GM23338 (cell line): Measurements from ENCODE around the gene MET. TPM values are rescaled to one million over a fixed set of nuclear protein-coding genes. Genes with fewer than 3 reads are reported as not detected.

ENCODE experiments used
- ATAC-seq: fragments of 200-7000 bp; cut with Tn5 transposase; 3 replicates; pipeline ENCODE4 v1.9.1; 2020
- DNase-seq: peaks from one replicate; pipeline ENCODE4 v3.0.0-alpha.2; 2015; ENCODE audit warnings: low spot score
- H2AFZ ChIP-seq: fragments of 200-600 bp; sonication (generic); 2 replicates; pipeline ENCODE4 v1.8.0; 2016; ENCODE audit warnings: antibody characterized with exemption, mild to moderate bottlenecking, moderate library complexity
- H3F3A ChIP-seq: fragments of 200-600 bp; sonication (generic); replicated peaks from 2 replicates; pipeline ENCODE4 v1.8.0; 2017; ENCODE audit warnings: antibody characterized with exemption, mixed run types, low read depth
- H3K27ac ChIP-seq: fragments of 200-600 bp; sonication (generic); 2 replicates; pipeline ENCODE4 v1.6.1; 2016; ENCODE audit warnings: low read depth
- H3K27me3 ChIP-seq: fragments of 200-600 bp; sonication (generic); 2 replicates; pipeline ENCODE4 v1.8.0; 2016; ENCODE audit warnings: mild to moderate bottlenecking, mixed run types, moderate library complexity; ENCODE audit not compliant: insufficient read depth
- H3K36me3 ChIP-seq: fragments of 200-600 bp; sonication (generic); 2 replicates; pipeline ENCODE4 v1.8.0; 2016; ENCODE audit warnings: mild to moderate bottlenecking; ENCODE audit not compliant: insufficient read depth
- H3K4me1 ChIP-seq: fragments of 200-600 bp; sonication (generic); 2 replicates; pipeline ENCODE4 v1.8.0; 2016; ENCODE audit warnings: mild to moderate bottlenecking, moderate library complexity; ENCODE audit not compliant: insufficient read depth
- H3K4me2 ChIP-seq: fragments of 200-600 bp; sonication (generic); 2 replicates; pipeline ENCODE4 v1.7.1; 2017; ENCODE audit warnings: mixed run types
- H3K4me3 ChIP-seq: fragments of 200-600 bp; sonication (generic); 2 replicates; pipeline ENCODE4 v1.6.1; 2016; ENCODE audit warnings: mixed run types
- H3K79me2 ChIP-seq: fragments of 200-600 bp; sonication (generic); replicated peaks from 2 replicates; pipeline ENCODE4 v1.8.0; 2017; ENCODE audit warnings: mild to moderate bottlenecking; ENCODE audit not compliant: insufficient read depth
- H3K9me2 ChIP-seq: fragments of 200-600 bp; sonication (generic); 2 replicates; pipeline ENCODE4 v1.8.0; 2017; ENCODE audit not compliant: insufficient read depth
- H4K20me1 ChIP-seq: fragments of 200-600 bp; sonication (generic); replicated peaks from 2 replicates; pipeline ENCODE4 v1.8.0; 2017; ENCODE audit warnings: mild to moderate bottlenecking; ENCODE audit not compliant: insufficient read depth
- H3K27ac Mint-ChIP-seq: 2 replicates; pipeline ENCODE4 v1.8.0; 2020; ENCODE audit warnings: inconsistent platforms, mild to moderate bottlenecking, moderate library complexity, mixed read lengths
- H3K27me3 Mint-ChIP-seq: 3 replicates; pipeline ENCODE4 v1.8.0; 2022; ENCODE audit warnings: low read depth, mild to moderate bottlenecking, moderate library complexity, mixed read lengths, inconsistent platforms; ENCODE audit not compliant: insufficient read depth, poor library complexity
- H3K36me3 Mint-ChIP-seq: 3 replicates; pipeline ENCODE4 v1.8.0; 2021; ENCODE audit warnings: low read depth, mild to moderate bottlenecking, inconsistent platforms, moderate library complexity, mixed read lengths
- H3K4me1 Mint-ChIP-seq: 3 replicates; pipeline ENCODE4 v1.8.0; 2020; ENCODE audit warnings: mild to moderate bottlenecking, inconsistent platforms, mixed read lengths
- H3K4me3 Mint-ChIP-seq: 3 replicates; pipeline ENCODE4 v1.8.0; 2021; ENCODE audit warnings: moderate library complexity, mild to moderate bottlenecking, inconsistent platforms, mixed read lengths
- H3K9me3 Mint-ChIP-seq: 3 replicates; pipeline ENCODE4 v1.8.0; 2020; ENCODE audit warnings: moderate library complexity, mild to moderate bottlenecking, inconsistent platforms, mixed read lengths
- CREB1 ChIP-seq: fragments of 250-450 bp; sonication (Bioruptor Pico); IDR thresholded peaks from 2 replicates; pipeline ENCODE4 v1.5.0; 2020; ENCODE audit warnings: low read depth, mild to moderate bottlenecking, moderate library complexity
- CTCF ChIP-seq, 2 experiments: fragments of 200-600 bp in 1 of 2; sonication (generic) in 1 of 2; conservative IDR thresholded peaks; 2 replicates each; pipeline versions ENCODE4 v1.5.1 to v1.6.1; 2016 to 2017; ENCODE audit warnings: antibody characterized with exemption in 2 of 2, low read depth in 2 of 2, mild to moderate bottlenecking in 2 of 2, moderate library complexity in 1 of 2
- ETS1 ChIP-seq: IDR thresholded peaks from 2 replicates; pipeline ENCODE4 v1.6.1; 2016; ENCODE audit warnings: antibody characterized with exemption
- EZH2 ChIP-seq: fragments of 200-600 bp; sonication (generic); IDR thresholded peaks from one replicate; pipeline ENCODE4 v1.8.0; 2017; ENCODE audit warnings: antibody characterized with exemption, mild to moderate bottlenecking, low read depth; ENCODE audit not compliant: unreplicated experiment
- EZH2phosphoT487 ChIP-seq: fragments of 200-600 bp; sonication (generic); IDR thresholded peaks from one replicate; pipeline ENCODE4 v1.8.1; 2018; ENCODE audit warnings: antibody characterized with exemption; ENCODE audit not compliant: unreplicated experiment
- JUNB ChIP-seq: IDR thresholded peaks from one replicate; pipeline ENCODE4 v1.6.1; 2016; ENCODE audit warnings: antibody characterized with exemption; ENCODE audit not compliant: unreplicated experiment
- NANOG ChIP-seq: IDR thresholded peaks from 2 replicates; pipeline ENCODE4 v1.6.1; 2016; ENCODE audit warnings: antibody characterized with exemption, borderline replicate concordance
- POLR2AphosphoS5 ChIP-seq: IDR thresholded peaks from 2 replicates; pipeline ENCODE4 v1.6.1; 2016; ENCODE audit warnings: antibody characterized with exemption, low read depth
- REST ChIP-seq: IDR thresholded peaks from one replicate; pipeline ENCODE4 v1.6.1; 2018; ENCODE audit warnings: antibody characterized with exemption; ENCODE audit not compliant: unreplicated experiment
- STAT1 ChIP-seq: IDR thresholded peaks from one replicate; pipeline ENCODE4 v1.6.1; 2016; ENCODE audit warnings: antibody characterized with exemption; ENCODE audit not compliant: unreplicated experiment
- ZNF114 ChIP-seq: fragments of 250-450 bp; sonication (Bioruptor Pico); IDR thresholded peaks from 2 replicates; pipeline ENCODE4 v1.5.0; 2020; ENCODE audit warnings: mild to moderate bottlenecking, moderate library complexity
- ZNF331 ChIP-seq: fragments of 250-450 bp; sonication (Bioruptor Pico); IDR thresholded peaks from 2 replicates; pipeline ENCODE4 v1.5.0; 2020; ENCODE audit warnings: low read depth, mild to moderate bottlenecking, moderate library complexity
- ZNF462 ChIP-seq: fragments of 250-450 bp; sonication (Bioruptor Pico); IDR thresholded peaks from 2 replicates; pipeline ENCODE4 v1.5.0; 2020; ENCODE audit warnings: mild to moderate bottlenecking, moderate library complexity
- polyA plus RNA-seq: library from polyadenylated mRNA; unstranded; fragments of >200 nt; fragmentation: Nextera tagmentation; extraction: Ambion mirVana; gene quantifications from 2 replicates; pipeline ENCODE4 v1.2.1, GENCODE V29; 2016
- total RNA-seq: library from RNA; depleted of rRNA; stranded (reverse); fragments of >200 nt; shearing (Covaris generic); gene quantifications from 2 replicates; pipeline ENCODE4 v1.2.3, GENCODE V29; 2014

The MET gene
- total and polyA plus RNA-seq, 2 experiments from 2014 or later = 4.8 to 23.1 TPM

GRCh38 chr7:116709336-116709735 lies 37.3 kb downstream of the MET start:
- Histone ChIP-seq H3K4me2 (no peak overlapping the region), H3K27me3 (no peaks in the 10 kb centered on the region), H3K4me3 (no peak overlapping the region), H3K79me2 (no peaks in the 10 kb centered on the region), H3K9me2 (0 out of 2 replicates have a peak, but pooled peaks cover 5% of the 10 kb centered on the region), H3K4me1 (peaks cover 33% of the 10 kb centered on the region), H3K27ac (no peak overlapping the region), H3K36me3 (no peaks in the 10 kb centered on the region), H4K20me1 (no peaks in the 10 kb centered on the region), H3F3A (no peaks in the 10 kb centered on the region), H2AFZ (no peak overlapping the region)
- no peaks in the 10 kb centered on the region for H3K36me3 Mint-ChIP-seq
- no peak overlapping the region for H3K27ac Mint-ChIP-seq
- H3K4me3 Mint-ChIP-seq = no peak overlapping the region
- H3K4me1 Mint-ChIP-seq = peaks cover 26% of the 10 kb centered on the region
- no peaks in the 10 kb centered on the region for H3K27me3 Mint-ChIP-seq
- TF ChIP-seq JUNB (no peak), STAT1 (no peak), ZNF114 (no peak), CREB1 (CRISPR knock-in tag) (no peak), ZNF462 (CRISPR knock-in tag) (no peak), CTCF (conservative IDR thresholded peaks at IDR 0.05; ENCODE audit: low read depth in 2 of 2) (no peak), NANOG (no peak), ETS1 (no peak), ZNF331 (CRISPR knock-in tag) (no peak), EZH2phosphoT487 (no peak), EZH2 (no peak), REST (no peak), POLR2AphosphoS5 (no peak)
- DNase-seq (no peak), ATAC-seq (no peak)
- no peaks in the 10 kb centered on the region for H3K9me3 Mint-ChIP-seq
